Measurements from ENCODE around the gene ZNF646.

The ZNF646 gene

DNA sequence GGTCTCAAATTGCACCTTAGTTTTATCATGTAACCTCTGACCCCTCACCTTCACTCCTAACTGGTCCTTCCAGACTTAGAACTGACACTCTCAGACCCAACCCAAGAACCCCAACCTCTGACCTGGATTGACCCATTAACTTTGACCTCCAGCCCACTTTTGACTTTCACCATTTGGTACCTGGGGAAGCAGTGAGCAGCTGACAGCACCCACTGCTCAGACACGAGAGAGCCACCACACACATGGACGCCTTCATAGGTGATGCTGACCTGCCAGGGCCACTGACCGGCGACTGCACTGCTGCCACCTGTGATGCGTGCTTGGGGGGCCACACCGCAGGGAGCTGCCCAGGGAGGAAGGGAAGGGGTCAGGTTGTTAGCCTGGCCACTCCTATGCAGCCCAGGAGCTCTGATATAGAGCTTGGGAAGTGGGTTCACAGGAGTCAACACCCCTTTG lies 58.9 kb downstream of the ZNF646 start:
- Histone ChIP-seq H3K9ac (ENCODE audit: low read length) (no peak overlapping the region), H3K27ac (ENCODE audit: low read depth, low read length) (no peak overlapping the region), H3K36me3 (ENCODE audit: control insufficient read depth, insufficient read depth, low read length) (peaks cover 13% of the 10 kb centered on the region), H3K4me1 (ENCODE audit: control insufficient read depth, insufficient read depth, low read length) (no peaks in the 10 kb centered on the region), H3K27me3 (ENCODE audit: control insufficient read depth, insufficient read depth, low read length) (no peaks in the 10 kb centered on the region), H3K4me3 (ENCODE audit: low read length) (no peak overlapping the region)

Data from rectal smooth muscle tissue (tissue), 1 donor.